Naive thymus-derived CD4-positive, alpha-beta T cell (primary cell): ENCODE data around the gene CCDC82. TPM values are rescaled to one million over a fixed set of nuclear protein-coding genes. Genes with fewer than 3 reads are reported as not detected.

Experiments used
- ATAC-seq: fragments of 150-1000 bp; cut with Tn5 transposase; 2 replicates; pipeline ENCODE4 v1.10.0; 2021; ENCODE audit warnings: mild to moderate bottlenecking, moderate library complexity
- CTCF ChIA-PET: fragments of 350-600 bp; sonication (Branson Sonifier 250); formaldehyde crosslinking; loops from one replicate; lab custom pipeline; 2021; ENCODE audit warnings: antibody characterized with exemption; lab: Charles Lee
- POLR2A ChIA-PET: fragments of 350-600 bp; sonication (Branson Sonifier 250); formaldehyde crosslinking; loops from one replicate; lab custom pipeline; 2021; ENCODE audit warnings: antibody characterized with exemption, inconsistent platforms; lab: Charles Lee
- DNase-seq, 9 donors: peaks; one replicate each; pipeline versions ENCODE4 v3.0.0 to v3.0.0-alpha.2; 2020 to 2022; ENCODE audit warnings: mixed read lengths in 1 of 9
- H3K27ac ChIP-seq: one replicate; pipeline ENCODE4 v1.7.0; 2013; ENCODE audit warnings: mild to moderate bottlenecking, low read depth, low read length, moderate library complexity
- H3K27me3 ChIP-seq, 2 donors: one replicate each; pipeline ENCODE4 v1.7.0; 2013; ENCODE audit warnings: low read length in 2 of 2, mild to moderate bottlenecking in 2 of 2, moderate library complexity in 2 of 2; ENCODE audit not compliant: control insufficient read depth in 2 of 2, insufficient read depth in 2 of 2
- H3K36me3 ChIP-seq, 3 experiments: 1 replicate in 2 of 3; 2 replicates in 1 of 3; pipeline ENCODE4 v1.7.0; 2013; ENCODE audit warnings: low read length in 3 of 3, mild to moderate bottlenecking in 3 of 3, moderate library complexity in 1 of 3; ENCODE audit not compliant: insufficient read depth in 3 of 3, control insufficient read depth in 2 of 3
- H3K4me1 ChIP-seq, 2 donors: one replicate each; pipeline ENCODE4 v1.7.0; 2013; ENCODE audit warnings: low read length in 2 of 2, mild to moderate bottlenecking in 2 of 2, moderate library complexity in 1 of 2; ENCODE audit not compliant: control insufficient read depth in 2 of 2, insufficient read depth in 2 of 2
- H3K4me3 ChIP-seq: 2 replicates; pipeline ENCODE4 v1.7.0; 2013; ENCODE audit warnings: mild to moderate bottlenecking, low read length
- H3K9me3 ChIP-seq, 3 experiments: 1 replicate in 2 of 3; 2 replicates in 1 of 3; pipeline ENCODE4 v1.7.0; 2013; ENCODE audit warnings: low read length in 3 of 3; ENCODE audit not compliant: control insufficient read depth in 2 of 3
- H3K27ac Mint-ChIP-seq, 9 donors: one replicate each; pipeline ENCODE4 v1.8.0; 2020 to 2022; ENCODE audit warnings: mixed read lengths in 9 of 9, mild to moderate bottlenecking in 8 of 9, moderate library complexity in 5 of 9, inconsistent platforms in 2 of 9
- H3K27me3 Mint-ChIP-seq, 5 donors: one replicate each; pipeline ENCODE4 v1.8.0; 2021 to 2022; ENCODE audit warnings: mixed read lengths in 5 of 5, mild to moderate bottlenecking in 1 of 5
- H3K36me3 Mint-ChIP-seq, 5 donors: one replicate each; pipeline ENCODE4 v1.8.0; 2020 to 2022; ENCODE audit warnings: mixed read lengths in 5 of 5, mild to moderate bottlenecking in 3 of 5, inconsistent platforms in 1 of 5
- H3K4me1 Mint-ChIP-seq, 7 donors: one replicate each; pipeline ENCODE4 v1.8.0; 2020 to 2022; ENCODE audit warnings: mixed read lengths in 7 of 7, mild to moderate bottlenecking in 3 of 7, inconsistent platforms in 1 of 7
- H3K4me3 Mint-ChIP-seq, 10 donors: one replicate each; pipeline ENCODE4 v1.8.0; 2020 to 2022; ENCODE audit warnings: mild to moderate bottlenecking in 10 of 10, mixed read lengths in 10 of 10, moderate library complexity in 6 of 10, inconsistent platforms in 2 of 10
- H3K9me3 Mint-ChIP-seq, 11 donors: one replicate each; pipeline ENCODE4 v1.8.0; 2020 to 2022; ENCODE audit warnings: mixed read lengths in 11 of 11, mild to moderate bottlenecking in 4 of 11, inconsistent platforms in 1 of 11, moderate library complexity in 1 of 11
- intact Hi-C, 2 donors: fragments of 100-400 bp; cut with micrococcal nuclease; formaldehyde crosslinking; loops; one replicate each; pipeline ENCODE4 v1.15.1; 2023
- polyA plus RNA-seq, 2 donors: library from polyadenylated mRNA; unstranded; fragments of 300-500 nt; fragmentation: Illumina TruSeq; gene quantifications; one replicate each; pipeline ENCODE4 v1.2.3, GENCODE V29; 2021
- total RNA-seq, 6 experiments: library from RNA in 5 of 6; stranded (reverse) in 5 of 6; gene quantifications; 1 replicate in 5 of 6; 2 replicates in 1 of 6; pipeline ENCODE4 v1.2.3 and lab custom pipeline; 2021 to 2026

CCDC82 gene
- total and polyA plus RNA-seq, 7 experiments from 2014 or later = 21.9 to 46.2 (median 32.0) TPM

GRCh38 chr11:96324912-96325311 is 64.8 kb downstream of the CCDC82 start:
- DNase-seq = no peak
- ChIA-PET CTCF (interaction anchor here (0.7 to 1.0 kb wide), 2 partner anchors 311 to 1028 kb away, joined by 3 read pairs; no protein-coding TSS in a partner anchor), POLR2A (interaction anchor here (0.5 to 1.1 kb wide), 3 partner anchors 23 to 1053 kb away, joined by 3 to 4 read pairs (median 3); no protein-coding TSS in a partner anchor)
- intact Hi-C loops = loop anchor here in 1 of 2 donors (1.0 kb wide), 2 partner anchors 9 to 10 kb away; no protein-coding TSS in a partner anchor
- peaks cover 35 to 99% (median 90%) of the 10 kb centered on the region in 7 donors for H3K4me1 Mint-ChIP-seq
- H3K36me3 Mint-ChIP-seq = peaks cover 13 to 79% (median 51%) of the 10 kb centered on the region in 5 donors
- no peaks in the 10 kb centered on the region for H3K9me3 ChIP-seq
- H3K27ac ChIP-seq = peak overlapping the region; percentile 8
- no peaks in the 10 kb centered on the region for H3K27me3 ChIP-seq
- H3K27ac Mint-ChIP-seq = peak overlapping the region in 7 of 9 donors; percentile 4 to 89 (median 70)
- H3K9me3 Mint-ChIP-seq = no peaks in the 10 kb centered on the region
- H3K36me3 ChIP-seq = no peaks in the 10 kb centered on the region
- no peaks in the 10 kb centered on the region for H3K27me3 Mint-ChIP-seq
- ATAC-seq = no peak
- H3K4me3 Mint-ChIP-seq = peak overlapping the region in 5 of 10 donors; percentile 2 to 56 (median 23)
- H3K4me3 ChIP-seq = no peak overlapping the region
- H3K4me1 ChIP-seq = peaks cover 0 to 56% of the 10 kb centered on the region in 2 donors

GRCh38 chr11:96323642-96323985 is 66.1 kb downstream of the CCDC82 start:
- Mint-ChIP-seq H3K9me3 (no peaks in the 10 kb centered on the region), H3K4me3 (peak overlapping the region in 4 of 10 donors; percentile 18 to 59 (median 56)), H3K4me1 (peaks cover 30 to 99% (median 90%) of the 10 kb centered on the region in 7 donors), H3K27me3 (no peaks in the 10 kb centered on the region), H3K36me3 (peaks cover 13 to 78% (median 41%) of the 10 kb centered on the region in 5 donors), H3K27ac (peak overlapping the region in 7 of 9 donors; percentile 15 to 81 (median 70))
- H3K4me1 ChIP-seq = peaks cover 4 to 57% of the 10 kb centered on the region in 2 donors
- H3K36me3 ChIP-seq = no peaks in the 10 kb centered on the region
- ChIA-PET CTCF (interaction anchor here (1.1 kb wide), 2 partner anchors 13 to 16 kb away, joined by 3 read pairs; no protein-coding TSS in a partner anchor), POLR2A (interaction anchor here (1.0 to 1.5 kb wide), 3 partner anchors 8 to 19 kb away, joined by 3 read pairs; no protein-coding TSS in a partner anchor)
- H3K9me3 ChIP-seq = no peaks in the 10 kb centered on the region
- DNase-seq (no peak), ATAC-seq (no peak)
- intact Hi-C loops = no loop called here
- no peak overlapping the region for H3K4me3 ChIP-seq
- H3K27me3 ChIP-seq = no peaks in the 10 kb centered on the region
- no peak overlapping the region for H3K27ac ChIP-seq

GRCh38 chr11:96322775-96323641 is 66.7 kb downstream of the CCDC82 start:
- intact Hi-C loops = no loop called here
- ChIA-PET CTCF (interaction anchor here (1.1 kb wide), 2 partner anchors 12 to 17 kb away, joined by 3 read pairs; no protein-coding TSS in a partner anchor), POLR2A (interaction anchor here (0.5 to 1.5 kb wide), 5 partner anchors 8 to 1023 kb away, joined by 3 to 5 read pairs (median 3); partner anchors contain the start of gene MAML2)
- no peaks in the 10 kb centered on the region for H3K27me3 Mint-ChIP-seq
- H3K4me1 ChIP-seq = peaks cover 10 to 63% of the 10 kb centered on the region in 2 donors
- no peaks in the 10 kb centered on the region for H3K9me3 ChIP-seq
- no peak overlapping the region for H3K27ac ChIP-seq
- no peak for DNase-seq
- peaks cover 36 to 99% (median 90%) of the 10 kb centered on the region in 7 donors for H3K4me1 Mint-ChIP-seq
- H3K27me3 ChIP-seq = no peaks in the 10 kb centered on the region
- H3K4me3 ChIP-seq = no peak overlapping the region
- peaks cover 13 to 73% (median 39%) of the 10 kb centered on the region in 5 donors for H3K36me3 Mint-ChIP-seq
- H3K4me3 Mint-ChIP-seq = peak overlapping the region in 3 of 10 donors; percentile 18 to 59 (median 56)
- ATAC-seq = no peak
- H3K27ac Mint-ChIP-seq = peak overlapping the region in 6 of 9 donors; percentile 15 to 81 (median 62)
- H3K36me3 ChIP-seq = no peaks in the 10 kb centered on the region
- no peaks in the 10 kb centered on the region for H3K9me3 Mint-ChIP-seq

- H3K4me3 ChIP-seq = no peak overlapping the region
- H3K4me1 Mint-ChIP-seq = peaks cover 48 to 100% (median 99%) of the 10 kb centered on the region in 7 donors
- H3K27me3 Mint-ChIP-seq = no peaks in the 10 kb centered on the region
- no peaks in the 10 kb centered on the region for H3K9me3 ChIP-seq
- ChIA-PET CTCF (interaction anchor here (1.6 kb wide), 1 partner anchor 22 kb away, joined by 7 read pairs; the partner anchor contains the start of gene MAML2), POLR2A (interaction anchor here (0.8 to 1.2 kb wide), 3 partner anchors 10 to 18 kb away, joined by 3 read pairs; no protein-coding TSS in a partner anchor)
- H3K4me1 ChIP-seq = peaks cover 15 to 79% of the 10 kb centered on the region in 2 donors
- no peak for ATAC-seq
- DNase-seq = no peak
- intact Hi-C loops = no loop called here
- peak overlapping the region in 5 of 10 donors; percentile 0 to 79 (median 57) for H3K4me3 Mint-ChIP-seq
- H3K27me3 ChIP-seq = no peaks in the 10 kb centered on the region
- peak overlapping the region; percentile 14 for H3K27ac ChIP-seq
- peaks cover 26 to 78% (median 49%) of the 10 kb centered on the region in 5 donors for H3K36me3 Mint-ChIP-seq
- H3K27ac Mint-ChIP-seq = peak overlapping the region in 7 of 9 donors; percentile 2 to 95 (median 59)
- H3K36me3 ChIP-seq = peaks cover 0 to 3% (median 0%) of the 10 kb centered on the region in 3 experiments
- no peaks in the 10 kb centered on the region for H3K9me3 Mint-ChIP-seq
Measured at GRCh38 chr11:96321091-96321490, 68.6 kb downstream of the CCDC82 start.

- Mint-ChIP-seq H3K27ac (peak overlapping the region in 7 of 9 donors; percentile 4 to 95 (median 60)), H3K27me3 (no peaks in the 10 kb centered on the region), H3K4me1 (peaks cover 44 to 100% (median 99%) of the 10 kb centered on the region in 7 donors), H3K4me3 (peak overlapping the region in 5 of 10 donors; percentile 15 to 79 (median 57)), H3K9me3 (peaks cover 0 to 2% (median 0%) of the 10 kb centered on the region in 11 donors), H3K36me3 (peaks cover 27 to 79% (median 51%) of the 10 kb centered on the region in 5 donors)
- no peaks in the 10 kb centered on the region for H3K27me3 ChIP-seq
- DNase-seq = no peak
- peaks cover 0 to 3% (median 0%) of the 10 kb centered on the region in 3 experiments for H3K36me3 ChIP-seq
- H3K4me3 ChIP-seq = no peak overlapping the region
- H3K27ac ChIP-seq = no peak overlapping the region
- intact Hi-C loops = no loop called here
- no peaks in the 10 kb centered on the region for H3K9me3 ChIP-seq
- ChIA-PET CTCF (interaction anchor here (1.5 kb wide), 1 partner anchor 13 kb away, joined by 4 read pairs; no protein-coding TSS in a partner anchor), POLR2A (interaction anchor here (0.6 to 1.7 kb wide), 3 partner anchors 12 to 13 kb away, joined by 3 to 6 read pairs (median 4); no protein-coding TSS in a partner anchor)
- peaks cover 19 to 81% of the 10 kb centered on the region in 2 donors for H3K4me1 ChIP-seq
- ATAC-seq = no peak
Measured at GRCh38 chr11:96319898-96320656, 69.6 kb downstream of the CCDC82 start.
